GM23338 (cell line): ENCODE measurements around the gene OBSL1. TPM values are rescaled to one million over a fixed set of nuclear protein-coding genes. Genes with fewer than 3 reads are reported as not detected.
A peak's percentile ranks its signal among the peaks of the same experiment; 100 is the strongest.

Experiments
- ATAC-seq: fragments of 200-7000 bp; cut with Tn5 transposase; 3 replicates; pipeline ENCODE4 v1.9.1; 2020
- DNase-seq: peaks from one replicate; pipeline ENCODE4 v3.0.0-alpha.2; 2015; ENCODE audit warnings: low spot score
- H2AFZ ChIP-seq: fragments of 200-600 bp; sonication (generic); 2 replicates; pipeline ENCODE4 v1.8.0; 2016; ENCODE audit warnings: antibody characterized with exemption, mild to moderate bottlenecking, moderate library complexity
- H3F3A ChIP-seq: fragments of 200-600 bp; sonication (generic); replicated peaks from 2 replicates; pipeline ENCODE4 v1.8.0; 2017; ENCODE audit warnings: antibody characterized with exemption, mixed run types, low read depth
- H3K27ac ChIP-seq: fragments of 200-600 bp; sonication (generic); 2 replicates; pipeline ENCODE4 v1.6.1; 2016; ENCODE audit warnings: low read depth
- H3K27me3 ChIP-seq: fragments of 200-600 bp; sonication (generic); 2 replicates; pipeline ENCODE4 v1.8.0; 2016; ENCODE audit warnings: mild to moderate bottlenecking, mixed run types, moderate library complexity; ENCODE audit not compliant: insufficient read depth
- H3K36me3 ChIP-seq: fragments of 200-600 bp; sonication (generic); 2 replicates; pipeline ENCODE4 v1.8.0; 2016; ENCODE audit warnings: mild to moderate bottlenecking; ENCODE audit not compliant: insufficient read depth
- H3K4me1 ChIP-seq: fragments of 200-600 bp; sonication (generic); 2 replicates; pipeline ENCODE4 v1.8.0; 2016; ENCODE audit warnings: mild to moderate bottlenecking, moderate library complexity; ENCODE audit not compliant: insufficient read depth
- H3K4me2 ChIP-seq: fragments of 200-600 bp; sonication (generic); 2 replicates; pipeline ENCODE4 v1.7.1; 2017; ENCODE audit warnings: mixed run types
- H3K4me3 ChIP-seq: fragments of 200-600 bp; sonication (generic); 2 replicates; pipeline ENCODE4 v1.6.1; 2016; ENCODE audit warnings: mixed run types
- H3K79me2 ChIP-seq: fragments of 200-600 bp; sonication (generic); replicated peaks from 2 replicates; pipeline ENCODE4 v1.8.0; 2017; ENCODE audit warnings: mild to moderate bottlenecking; ENCODE audit not compliant: insufficient read depth
- H3K9me2 ChIP-seq: fragments of 200-600 bp; sonication (generic); 2 replicates; pipeline ENCODE4 v1.8.0; 2017; ENCODE audit not compliant: insufficient read depth
- H4K20me1 ChIP-seq: fragments of 200-600 bp; sonication (generic); replicated peaks from 2 replicates; pipeline ENCODE4 v1.8.0; 2017; ENCODE audit warnings: mild to moderate bottlenecking; ENCODE audit not compliant: insufficient read depth
- H3K27ac Mint-ChIP-seq: 2 replicates; pipeline ENCODE4 v1.8.0; 2020; ENCODE audit warnings: inconsistent platforms, mild to moderate bottlenecking, moderate library complexity, mixed read lengths
- H3K27me3 Mint-ChIP-seq: 3 replicates; pipeline ENCODE4 v1.8.0; 2022; ENCODE audit warnings: low read depth, mild to moderate bottlenecking, moderate library complexity, mixed read lengths, inconsistent platforms; ENCODE audit not compliant: insufficient read depth, poor library complexity
- H3K36me3 Mint-ChIP-seq: 3 replicates; pipeline ENCODE4 v1.8.0; 2021; ENCODE audit warnings: low read depth, mild to moderate bottlenecking, inconsistent platforms, moderate library complexity, mixed read lengths
- H3K4me1 Mint-ChIP-seq: 3 replicates; pipeline ENCODE4 v1.8.0; 2020; ENCODE audit warnings: mild to moderate bottlenecking, inconsistent platforms, mixed read lengths
- H3K4me3 Mint-ChIP-seq: 3 replicates; pipeline ENCODE4 v1.8.0; 2021; ENCODE audit warnings: moderate library complexity, mild to moderate bottlenecking, inconsistent platforms, mixed read lengths
- H3K9me3 Mint-ChIP-seq: 3 replicates; pipeline ENCODE4 v1.8.0; 2020; ENCODE audit warnings: moderate library complexity, mild to moderate bottlenecking, inconsistent platforms, mixed read lengths
- CREB1 ChIP-seq: fragments of 250-450 bp; sonication (Bioruptor Pico); IDR thresholded peaks from 2 replicates; pipeline ENCODE4 v1.5.0; 2020; ENCODE audit warnings: low read depth, mild to moderate bottlenecking, moderate library complexity
- JUNB ChIP-seq: IDR thresholded peaks from one replicate; pipeline ENCODE4 v1.6.1; 2016; ENCODE audit warnings: antibody characterized with exemption; ENCODE audit not compliant: unreplicated experiment
- NANOG ChIP-seq: IDR thresholded peaks from 2 replicates; pipeline ENCODE4 v1.6.1; 2016; ENCODE audit warnings: antibody characterized with exemption, borderline replicate concordance
- POLR2AphosphoS5 ChIP-seq: IDR thresholded peaks from 2 replicates; pipeline ENCODE4 v1.6.1; 2016; ENCODE audit warnings: antibody characterized with exemption, low read depth
- STAT1 ChIP-seq: IDR thresholded peaks from one replicate; pipeline ENCODE4 v1.6.1; 2016; ENCODE audit warnings: antibody characterized with exemption; ENCODE audit not compliant: unreplicated experiment
- ZNF331 ChIP-seq: fragments of 250-450 bp; sonication (Bioruptor Pico); IDR thresholded peaks from 2 replicates; pipeline ENCODE4 v1.5.0; 2020; ENCODE audit warnings: low read depth, mild to moderate bottlenecking, moderate library complexity
- polyA plus RNA-seq: library from polyadenylated mRNA; unstranded; fragments of >200 nt; fragmentation: Nextera tagmentation; extraction: Ambion mirVana; gene quantifications from 2 replicates; pipeline ENCODE4 v1.2.1, GENCODE V29; 2016
- total RNA-seq: library from RNA; depleted of rRNA; stranded (reverse); fragments of >200 nt; shearing (Covaris generic); gene quantifications from 2 replicates; pipeline ENCODE4 v1.2.3, GENCODE V29; 2014
- TF ChIP-seq, protein P1 (sequence below): IDR thresholded peaks from 2 replicates; pipeline ENCODE4 v1.6.1; 2016; ENCODE audit warnings: antibody characterized with exemption

The OBSL1 gene
- total and polyA plus RNA-seq, 2 experiments from 2014 or later, result 94.9 to 207 TPM

DNA sequence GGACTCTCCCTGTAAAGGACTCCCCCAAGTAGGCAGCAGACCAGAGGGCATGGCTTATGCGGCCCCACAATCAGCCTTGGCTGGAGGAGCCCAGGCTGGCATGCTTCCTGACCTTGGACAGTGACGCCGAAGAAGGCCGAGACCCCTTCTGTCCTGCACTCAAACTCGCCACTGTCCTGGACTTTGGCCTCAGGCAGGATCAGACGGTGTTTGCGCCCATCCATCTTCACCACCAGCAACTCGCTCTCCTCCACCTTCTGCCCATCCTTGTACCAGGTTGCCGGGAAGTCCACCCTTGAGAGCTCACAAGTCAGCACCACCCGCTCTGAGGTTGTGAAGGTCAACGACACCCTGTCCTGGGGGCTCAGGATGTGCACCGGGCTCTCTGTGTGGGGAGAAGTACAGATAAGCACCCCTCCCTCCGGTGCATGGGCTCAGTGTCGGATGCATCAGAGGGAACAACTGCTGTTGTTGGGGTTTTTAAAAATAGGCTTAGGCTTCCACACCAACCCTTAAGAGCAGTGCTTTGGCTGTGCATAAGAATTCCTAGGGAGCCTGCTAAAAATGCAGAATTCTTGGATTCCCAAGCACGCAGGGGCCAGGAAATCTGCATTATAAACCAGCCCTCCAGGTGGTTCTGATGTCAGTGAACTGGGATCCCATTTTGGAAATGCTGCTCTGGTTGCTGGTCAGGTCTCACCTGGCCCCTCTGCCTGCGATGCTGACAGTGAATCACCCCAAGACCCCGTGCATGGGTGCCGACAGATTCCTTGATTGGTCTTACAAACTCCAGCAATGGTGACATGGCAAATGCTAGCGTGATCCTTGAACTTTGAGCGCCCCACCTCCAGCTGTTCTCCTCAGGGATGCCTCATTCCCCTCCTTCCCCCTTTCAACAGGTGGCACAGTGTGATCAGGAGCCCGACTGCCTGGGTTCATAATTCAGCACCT, 5.9 kb downstream of the OBSL1 start:
- H2AFZ ChIP-seq, result no peak overlapping the region
- peaks cover 70% of the 10 kb centered on the region for H3K4me1 ChIP-seq
- peaks cover 8% of the 10 kb centered on the region; the same call in 1 of the 2 replicates for H3K36me3 ChIP-seq

DNA sequence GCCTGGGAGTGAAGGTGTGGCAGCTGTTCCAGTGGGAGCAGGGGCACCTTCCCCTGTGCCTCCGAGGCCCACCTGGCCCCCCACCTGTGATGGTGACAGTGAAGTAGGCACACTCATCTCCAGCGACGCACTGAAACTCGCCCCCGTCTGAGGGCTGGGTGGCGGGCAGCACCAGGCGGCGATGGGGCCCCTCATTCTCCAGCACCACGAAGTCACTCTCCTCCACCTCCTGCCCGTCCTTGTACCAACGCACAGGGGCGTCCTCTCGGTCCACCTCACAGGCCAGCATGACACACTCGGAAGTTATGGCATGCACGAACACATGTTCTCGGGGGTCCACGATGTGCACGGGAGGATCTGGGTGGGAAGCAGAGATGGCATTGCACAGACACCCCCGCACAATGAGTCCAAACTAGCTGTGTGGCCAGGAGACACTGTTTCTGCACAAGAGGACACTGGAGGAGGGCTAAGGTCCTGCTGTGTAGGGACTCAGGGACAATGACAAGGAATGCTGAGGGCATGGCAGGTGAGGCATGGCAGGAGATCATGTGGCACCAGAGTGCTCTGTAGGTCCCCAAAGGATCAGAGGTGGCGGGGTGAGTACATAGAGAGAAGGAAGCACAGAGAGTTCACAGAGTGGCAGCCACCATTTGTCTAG, 7.9 kb downstream of the OBSL1 start:
- Histone ChIP-seq H3F3A (peaks cover 41% of the 10 kb centered on the region), H3K79me2 (peaks cover 10% of the 10 kb centered on the region; the same call in 1 of the 2 replicates), H2AFZ (no peak overlapping the region), H3K4me1 (peaks cover 65% of the 10 kb centered on the region), H4K20me1 (no peaks in the 10 kb centered on the region), H3K4me3 (no peak overlapping the region), H3K27me3 (no peaks in the 10 kb centered on the region), H3K4me2 (no peak overlapping the region), H3K36me3 (peaks cover 8% of the 10 kb centered on the region; the same call in 1 of the 2 replicates), H3K9me2 (no peaks in the 10 kb centered on the region), H3K27ac (no peak overlapping the region)
- H3K4me1 Mint-ChIP-seq, result peaks cover 80% of the 10 kb centered on the region
- TF ChIP-seq STAT1, result no peak
- TF ChIP-seq POLR2AphosphoS5, result 0 out of 2 replicates have a peak, but pooled peaks have one; percentile 13
- H3K9me3 Mint-ChIP-seq, result peaks cover 2% of the 10 kb centered on the region; the same call in 2 of the 3 replicates
- H3K27ac Mint-ChIP-seq, result peak overlapping the region; percentile 82
- DNase-seq (no peak), ATAC-seq (no peak)
- H3K27me3 Mint-ChIP-seq, result peaks cover 36% of the 10 kb centered on the region
- no peak overlapping the region for H3K4me3 Mint-ChIP-seq
- H3K36me3 Mint-ChIP-seq, result peaks cover 67% of the 10 kb centered on the region

More for the DNA sequence above, 5.9 kb downstream of the OBSL1 start:
- peak overlapping the region; percentile 96 for H3K27ac Mint-ChIP-seq
- Histone ChIP-seq H3K9me2 (no peaks in the 10 kb centered on the region), H3K4me3 (peak overlapping the region; percentile 37), H3K4me2 (peak overlapping the region; percentile 59), H3F3A (peaks cover 46% of the 10 kb centered on the region), H3K27ac (peak overlapping the region; percentile 99), H3K27me3 (peaks cover 13% of the 10 kb centered on the region), H4K20me1 (no peaks in the 10 kb centered on the region), H3K79me2 (peaks cover 20% of the 10 kb centered on the region; the same call in 1 of the 2 replicates)
- ATAC-seq (peak; percentile 47), DNase-seq (peak; percentile 98)
- H3K9me3 Mint-ChIP-seq, result peaks cover 2% of the 10 kb centered on the region; the same call in 2 of the 3 replicates
- H3K27me3 Mint-ChIP-seq, result peaks cover 44% of the 10 kb centered on the region
- H3K36me3 Mint-ChIP-seq, result peaks cover 77% of the 10 kb centered on the region
- H3K4me3 Mint-ChIP-seq, result peak overlapping the region; percentile 45
- H3K4me1 Mint-ChIP-seq, result peaks cover 81% of the 10 kb centered on the region
- TF ChIP-seq, protein P1, sequence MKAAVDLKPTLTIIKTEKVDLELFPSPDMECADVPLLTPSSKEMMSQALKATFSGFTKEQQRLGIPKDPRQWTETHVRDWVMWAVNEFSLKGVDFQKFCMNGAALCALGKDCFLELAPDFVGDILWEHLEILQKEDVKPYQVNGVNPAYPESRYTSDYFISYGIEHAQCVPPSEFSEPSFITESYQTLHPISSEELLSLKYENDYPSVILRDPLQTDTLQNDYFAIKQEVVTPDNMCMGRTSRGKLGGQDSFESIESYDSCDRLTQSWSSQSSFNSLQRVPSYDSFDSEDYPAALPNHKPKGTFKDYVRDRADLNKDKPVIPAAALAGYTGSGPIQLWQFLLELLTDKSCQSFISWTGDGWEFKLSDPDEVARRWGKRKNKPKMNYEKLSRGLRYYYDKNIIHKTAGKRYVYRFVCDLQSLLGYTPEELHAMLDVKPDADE, result no peak; the same call in 1 of the 2 replicates
- TF ChIP-seq CREB1 (peak; percentile 60), ZNF331 (no peak), NANOG (peak; percentile 43; the same call in 1 of the 2 replicates), POLR2AphosphoS5 (peak; percentile 59), JUNB (no peak)
